Calu3 (cell line): ENCODE results near the gene KCNJ2. TPM values are rescaled to one million over a fixed set of nuclear protein-coding genes. Genes with fewer than 3 reads are reported as not detected.

Experiments used
- BruUV-seq: library from RNA; stranded (reverse); fragments of 400-500 nt; replicated peaks from 2 replicates; lab custom pipeline; 2021; lab: Mats Ljungman, UMichigan
- CTCF ChIA-PET: fragments of 300-600 bp; sonication (Branson Sonifier 250); formaldehyde crosslinking; loops from one replicate; lab custom pipeline; 2022; ENCODE audit warnings: antibody characterized with exemption; lab: Charles Lee
- DNase-seq: peaks from one replicate; pipeline ENCODE4 v3.0.0; 2022
- H3K27ac Mint-ChIP-seq: one replicate; pipeline ENCODE4 v1.8.0; 2022; ENCODE audit warnings: mixed read lengths; ENCODE audit not compliant: unreplicated experiment
- H3K27me3 Mint-ChIP-seq: one replicate; pipeline ENCODE4 v1.8.0; 2022; ENCODE audit warnings: mixed read lengths; ENCODE audit not compliant: unreplicated experiment
- H3K36me3 Mint-ChIP-seq: one replicate; pipeline ENCODE4 v1.8.0; 2022; ENCODE audit warnings: mild to moderate bottlenecking, moderate library complexity, mixed read lengths; ENCODE audit not compliant: insufficient read depth, unreplicated experiment
- H3K4me1 Mint-ChIP-seq: one replicate; pipeline ENCODE4 v1.8.0; 2022; ENCODE audit warnings: mild to moderate bottlenecking, low read depth, mixed read lengths; ENCODE audit not compliant: unreplicated experiment
- H3K4me3 Mint-ChIP-seq: one replicate; pipeline ENCODE4 v1.8.0; 2022; ENCODE audit warnings: mild to moderate bottlenecking, low read depth, moderate library complexity, mixed read lengths; ENCODE audit not compliant: unreplicated experiment
- H3K9me3 Mint-ChIP-seq: one replicate; pipeline ENCODE4 v1.8.0; 2022; ENCODE audit warnings: low read depth, mixed read lengths; ENCODE audit not compliant: unreplicated experiment
- CTCF ChIP-seq: fragments of 200-600 bp; IDR thresholded peaks from one replicate; pipeline ENCODE4 v1.8.0; 2022; ENCODE audit warnings: antibody characterized with exemption; ENCODE audit not compliant: unreplicated experiment
- intact Hi-C: fragments of 100-400 bp; cut with micrococcal nuclease; formaldehyde crosslinking; loops from one replicate; pipeline ENCODE4 v1.10.0; 2022; ENCODE audit not compliant: unreplicated experiment
- total RNA-seq: library from RNA; stranded (reverse); gene quantifications from 2 replicates; pipeline ENCODE4 v1.2.3, GENCODE V29; 2022

Gene KCNJ2
- total RNA-seq, 1 experiment from 2014 or later, result not detected

GRCh38 chr17:70185285-70185684 lies 16.0 kb downstream of the KCNJ2 start:
- Mint-ChIP-seq H3K27ac (no peak overlapping the region), H3K4me3 (no peak overlapping the region), H3K27me3 (no peaks in the 10 kb centered on the region), H3K4me1 (no peaks in the 10 kb centered on the region), H3K36me3 (no peaks in the 10 kb centered on the region), H3K9me3 (no peaks in the 10 kb centered on the region)
- no peak for TF ChIP-seq CTCF
- BruUV-seq, result no TSS peak
- intact Hi-C loops, result no loop called here
- CTCF ChIA-PET, result no interaction called here
- no peak for DNase-seq

- no peak overlapping the region for H3K27ac Mint-ChIP-seq
- no peaks in the 10 kb centered on the region for H3K9me3 Mint-ChIP-seq
- no peak for TF ChIP-seq CTCF
- H3K36me3 Mint-ChIP-seq, result no peaks in the 10 kb centered on the region
- DNase-seq, result no peak
- intact Hi-C loops, result no loop called here
- no TSS peak for BruUV-seq
- no peaks in the 10 kb centered on the region for H3K4me1 Mint-ChIP-seq
- H3K4me3 Mint-ChIP-seq, result no peak overlapping the region
- CTCF ChIA-PET, result no interaction called here
- H3K27me3 Mint-ChIP-seq, result no peaks in the 10 kb centered on the region
Observed at GRCh38 chr17:70187383-70187782, 18.1 kb downstream of the KCNJ2 start.

GRCh38 chr17:70190959-70191805 lies 21.9 kb downstream of the KCNJ2 start:
- CTCF ChIA-PET, result no interaction called here
- BruUV-seq, result no TSS peak

GRCh38 chr17:70195091-70195490 lies 25.8 kb downstream of the KCNJ2 start:
- Mint-ChIP-seq H3K36me3 (no peaks in the 10 kb centered on the region), H3K9me3 (peaks cover 10% of the 10 kb centered on the region), H3K27ac (no peak overlapping the region), H3K27me3 (no peaks in the 10 kb centered on the region), H3K4me3 (no peak overlapping the region), H3K4me1 (no peaks in the 10 kb centered on the region)
- CTCF ChIA-PET, result no interaction called here
- intact Hi-C loops, result no loop called here
- BruUV-seq, result no TSS peak
- no peak for TF ChIP-seq CTCF
- no peak for DNase-seq

More at GRCh38 chr17:70190959-70191805, 21.9 kb downstream of the KCNJ2 start:
- Mint-ChIP-seq H3K27ac (no peak overlapping the region), H3K4me3 (no peak overlapping the region), H3K9me3 (peaks cover 7% of the 10 kb centered on the region), H3K27me3 (no peaks in the 10 kb centered on the region), H3K36me3 (no peaks in the 10 kb centered on the region), H3K4me1 (no peaks in the 10 kb centered on the region)
- TF ChIP-seq CTCF, result no peak
- no peak for DNase-seq
- intact Hi-C loops, result no loop called here
